Endothelial cell (in vitro differentiated cells): ENCODE results near the gene KIF1B. TPM values are rescaled to one million over a fixed set of nuclear protein-coding genes. Genes with fewer than 3 reads are reported as not detected.

Experiments used
- DNase-seq: peaks from one replicate; pipeline ENCODE4 v3.0.0; 2021; ENCODE audit warnings: low spot score
- H3K27ac Mint-ChIP-seq: one replicate; pipeline ENCODE4 v1.8.0; 2021; ENCODE audit warnings: mixed read lengths, inconsistent platforms; ENCODE audit not compliant: unreplicated experiment
- H3K27me3 Mint-ChIP-seq: one replicate; pipeline ENCODE4 v1.8.0; 2021; ENCODE audit warnings: mild to moderate bottlenecking, moderate library complexity, mixed read lengths, inconsistent platforms; ENCODE audit not compliant: unreplicated experiment
- H3K36me3 Mint-ChIP-seq: one replicate; pipeline ENCODE4 v1.8.0; 2021; ENCODE audit warnings: mild to moderate bottlenecking, low read depth, mixed read lengths, inconsistent platforms; ENCODE audit not compliant: unreplicated experiment
- H3K4me1 Mint-ChIP-seq: one replicate; pipeline ENCODE4 v1.8.0; 2021; ENCODE audit warnings: mild to moderate bottlenecking, mixed read lengths, inconsistent platforms; ENCODE audit not compliant: unreplicated experiment
- H3K4me3 Mint-ChIP-seq: one replicate; pipeline ENCODE4 v1.8.0; 2021; ENCODE audit warnings: mild to moderate bottlenecking, mixed read lengths, inconsistent platforms; ENCODE audit not compliant: unreplicated experiment
- H3K9me3 Mint-ChIP-seq: one replicate; pipeline ENCODE4 v1.8.0; 2021; ENCODE audit warnings: mixed read lengths, inconsistent platforms; ENCODE audit not compliant: unreplicated experiment
- total RNA-seq: library from RNA; stranded (reverse); fragmentation: NEBNext Ultra II Directional; extraction: Animal tissue kit (Norgen Biotek cat#: 25700); gene quantifications from one replicate; pipeline ENCODE4 v1.2.1, GENCODE V29; 2021; ENCODE audit not compliant: unreplicated experiment
- TF ChIP-seq, protein P1 (sequence below): fragments of 200-600 bp; sonication (generic); IDR thresholded peaks from one replicate; pipeline ENCODE4 v1.5.0; 2021; ENCODE audit warnings: antibody characterized with exemption; ENCODE audit not compliant: unreplicated experiment

The KIF1B gene
- total RNA-seq, 1 donor from 2014 or later: 111 TPM

GRCh38 chr1:10338047-10338446 is 127.7 kb downstream of the KIF1B start:
- TF ChIP-seq, protein P1, sequence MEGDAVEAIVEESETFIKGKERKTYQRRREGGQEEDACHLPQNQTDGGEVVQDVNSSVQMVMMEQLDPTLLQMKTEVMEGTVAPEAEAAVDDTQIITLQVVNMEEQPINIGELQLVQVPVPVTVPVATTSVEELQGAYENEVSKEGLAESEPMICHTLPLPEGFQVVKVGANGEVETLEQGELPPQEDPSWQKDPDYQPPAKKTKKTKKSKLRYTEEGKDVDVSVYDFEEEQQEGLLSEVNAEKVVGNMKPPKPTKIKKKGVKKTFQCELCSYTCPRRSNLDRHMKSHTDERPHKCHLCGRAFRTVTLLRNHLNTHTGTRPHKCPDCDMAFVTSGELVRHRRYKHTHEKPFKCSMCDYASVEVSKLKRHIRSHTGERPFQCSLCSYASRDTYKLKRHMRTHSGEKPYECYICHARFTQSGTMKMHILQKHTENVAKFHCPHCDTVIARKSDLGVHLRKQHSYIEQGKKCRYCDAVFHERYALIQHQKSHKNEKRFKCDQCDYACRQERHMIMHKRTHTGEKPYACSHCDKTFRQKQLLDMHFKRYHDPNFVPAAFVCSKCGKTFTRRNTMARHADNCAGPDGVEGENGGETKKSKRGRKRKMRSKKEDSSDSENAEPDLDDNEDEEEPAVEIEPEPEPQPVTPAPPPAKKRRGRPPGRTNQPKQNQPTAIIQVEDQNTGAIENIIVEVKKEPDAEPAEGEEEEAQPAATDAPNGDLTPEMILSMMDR: no peak
- no peaks in the 10 kb centered on the region for H3K9me3 Mint-ChIP-seq
- peak; percentile 53 for DNase-seq
- peaks cover 3% of the 10 kb centered on the region for H3K4me1 Mint-ChIP-seq
- H3K36me3 Mint-ChIP-seq: peaks cover 23% of the 10 kb centered on the region
- peaks cover 2% of the 10 kb centered on the region for H3K27me3 Mint-ChIP-seq
- no peak overlapping the region for H3K27ac Mint-ChIP-seq
- no peak overlapping the region for H3K4me3 Mint-ChIP-seq

DNA sequence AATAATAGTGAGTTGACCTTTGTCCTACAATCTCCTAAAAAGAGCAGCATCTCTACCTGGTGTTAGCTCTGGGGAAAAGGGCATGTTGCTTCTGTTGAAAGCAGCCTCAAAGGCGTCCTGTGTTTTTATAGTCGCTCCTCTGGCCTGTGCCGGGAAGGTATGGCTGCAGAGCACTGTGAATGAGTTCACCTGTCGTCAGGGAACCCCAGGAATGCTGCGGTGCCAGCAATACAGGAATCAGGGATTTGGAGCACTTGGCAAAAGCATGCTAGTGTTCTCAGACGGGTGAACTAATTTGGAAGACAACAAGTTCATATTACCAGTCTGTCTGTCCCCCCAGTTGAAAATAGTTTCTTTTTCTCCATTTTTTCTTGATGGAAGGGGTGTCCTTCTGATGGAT is 128.2 kb downstream of the KIF1B start:
- DNase-seq: no peak
- Mint-ChIP-seq H3K36me3 (peaks cover 23% of the 10 kb centered on the region), H3K9me3 (no peaks in the 10 kb centered on the region), H3K27ac (peak overlapping the region; percentile 20), H3K4me1 (peaks cover 3% of the 10 kb centered on the region), H3K27me3 (peaks cover 2% of the 10 kb centered on the region), H3K4me3 (no peak overlapping the region)
- TF ChIP-seq, protein P1: no peak

DNA sequence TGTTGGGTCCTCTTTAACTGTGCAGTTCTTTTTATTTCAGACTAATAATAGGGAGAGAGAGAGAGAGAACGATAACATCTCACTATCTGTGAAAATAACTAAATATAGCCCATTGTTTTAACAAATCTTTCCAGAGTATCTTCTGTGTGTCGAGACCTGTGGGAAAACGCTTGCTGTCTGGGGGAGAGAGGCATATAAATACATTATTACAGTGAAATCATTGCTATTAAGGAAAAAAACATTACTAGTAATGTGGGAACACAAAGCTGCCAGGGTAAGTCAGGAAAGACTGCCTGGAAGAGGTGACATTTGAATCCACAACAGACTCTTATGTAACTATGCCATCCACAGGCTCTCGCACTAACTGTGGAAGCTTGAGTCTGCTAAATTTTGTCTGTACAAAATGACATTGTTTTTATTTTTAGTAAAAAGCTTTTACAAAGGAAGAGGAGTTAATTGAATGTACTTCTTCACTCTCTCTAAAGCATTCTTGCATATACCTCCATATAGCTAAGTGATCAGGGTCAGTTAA is 128.7 kb downstream of the KIF1B start:
- Mint-ChIP-seq H3K4me3 (no peak overlapping the region), H3K4me1 (peaks cover 3% of the 10 kb centered on the region), H3K36me3 (peaks cover 27% of the 10 kb centered on the region), H3K27me3 (peaks cover 2% of the 10 kb centered on the region), H3K9me3 (no peaks in the 10 kb centered on the region), H3K27ac (peak overlapping the region; percentile 94)
- DNase-seq: no peak
- TF ChIP-seq, protein P1: no peak

- H3K4me1 Mint-ChIP-seq: peaks cover 3% of the 10 kb centered on the region
- peaks cover 2% of the 10 kb centered on the region for H3K27me3 Mint-ChIP-seq
- H3K36me3 Mint-ChIP-seq: peaks cover 24% of the 10 kb centered on the region
- no peaks in the 10 kb centered on the region for H3K9me3 Mint-ChIP-seq
- TF ChIP-seq, protein P1: no peak
- peak; percentile 46 for DNase-seq
- peak overlapping the region; percentile 94 for H3K27ac Mint-ChIP-seq
- peak overlapping the region; percentile 23 for H3K4me3 Mint-ChIP-seq
Measured at GRCh38 chr1:10339815-10340214, 129.4 kb downstream of the KIF1B start.

DNA sequence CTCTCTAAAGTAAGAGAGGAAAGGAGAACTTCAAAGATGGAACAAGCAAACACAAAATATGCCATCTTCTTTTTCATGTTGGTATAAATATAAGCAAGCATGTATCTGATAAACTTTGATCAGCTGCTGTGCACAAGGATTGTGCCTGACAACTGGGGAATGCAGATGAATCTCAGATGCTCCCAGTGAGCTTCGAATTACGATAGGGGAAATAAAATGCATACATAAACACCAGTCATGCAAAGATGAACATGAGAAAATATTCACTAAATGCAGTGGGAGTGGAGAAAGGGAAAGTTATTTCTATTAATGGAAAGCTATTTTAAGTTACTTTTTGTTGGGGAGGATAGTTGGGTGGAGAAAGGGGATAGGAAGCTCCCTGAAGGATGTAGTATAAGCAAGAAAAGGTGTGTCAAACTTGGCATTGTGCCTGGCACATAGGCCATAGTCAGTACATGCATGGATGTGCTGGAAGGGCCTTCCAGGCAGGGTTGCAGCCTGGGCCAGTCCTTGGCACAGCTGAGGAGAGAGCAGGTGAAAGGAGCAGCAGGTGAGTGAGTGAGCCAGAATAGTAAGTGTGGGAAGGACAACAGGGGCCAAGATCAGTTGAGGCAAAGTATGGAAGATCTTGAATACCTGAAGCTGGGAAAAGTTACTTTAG is 130.7 kb downstream of the KIF1B start:
- Mint-ChIP-seq H3K4me1 (peaks cover 3% of the 10 kb centered on the region), H3K4me3 (peak overlapping the region; percentile 59), H3K36me3 (peaks cover 22% of the 10 kb centered on the region), H3K27me3 (peaks cover 2% of the 10 kb centered on the region), H3K27ac (no peak overlapping the region), H3K9me3 (no peaks in the 10 kb centered on the region)
- DNase-seq: no peak
- TF ChIP-seq, protein P1: no peak
